HG02759 (cell line): Measurements from ENCODE around the gene NPHP1.
"Not testable (repeated sequence)": the region's sequence is repeated elsewhere in the genome, so short reads cannot be mapped to it uniquely, and the experiment has no call there.

Experiments used
- ATAC-seq: cut with Tn5 transposase; IDR thresholded peaks from one replicate; pipeline ENCODE4 v1.9.1; 2021; ENCODE audit warnings: mild to moderate bottlenecking, moderate library complexity; ENCODE audit not compliant: unreplicated experiment

Gene NPHP1

GRCh38 chr2:110198016-110198415, 6.8 kb downstream of the NPHP1 start:
- no peak for ATAC-seq

- no peak for ATAC-seq
Observed at GRCh38 chr2:110197452-110197851, 7.4 kb downstream of the NPHP1 start.

- not testable (repeated sequence) for ATAC-seq
Observed at GRCh38 chr2:110190169-110190568, 14.6 kb downstream of the NPHP1 start.

- ATAC-seq: no peak
Observed at GRCh38 chr2:110182449-110182848, 22.4 kb downstream of the NPHP1 start.

- no peak for ATAC-seq
Observed at GRCh38 chr2:110180036-110180435, 24.8 kb downstream of the NPHP1 start.

GRCh38 chr2:110173523-110173922, 31.3 kb downstream of the NPHP1 start:
- no peak for ATAC-seq

- no peak for ATAC-seq
Observed at GRCh38 chr2:110172506-110172905, 32.3 kb downstream of the NPHP1 start.

- ATAC-seq: no peak
Observed at GRCh38 chr2:110170102-110170501, 34.7 kb downstream of the NPHP1 start.

GRCh38 chr2:110167326-110168000, 37.4 kb downstream of the NPHP1 start:
- ATAC-seq: no peak

GRCh38 chr2:110166266-110166665, 38.5 kb downstream of the NPHP1 start:
- no peak for ATAC-seq

GRCh38 chr2:110157153-110157793, 47.5 kb downstream of the NPHP1 start:
- peak; percentile 58 for ATAC-seq

GRCh38 chr2:110154828-110155227, 50.0 kb downstream of the NPHP1 start:
- ATAC-seq: not testable (repeated sequence)

GRCh38 chr2:110154188-110154587, 50.6 kb downstream of the NPHP1 start:
- ATAC-seq: not testable (repeated sequence)

- no peak for ATAC-seq
Observed at GRCh38 chr2:110153416-110153815, 51.4 kb downstream of the NPHP1 start.

- no peak for ATAC-seq
Observed at GRCh38 chr2:110152943-110153342, 51.9 kb downstream of the NPHP1 start.

- ATAC-seq: no peak
Observed at GRCh38 chr2:110149330-110150220, 55.2 kb downstream of the NPHP1 start.

GRCh38 chr2:110146945-110147332, 57.9 kb downstream of the NPHP1 start:
- no peak for ATAC-seq

GRCh38 chr2:110146183-110146944, 58.4 kb downstream of the NPHP1 start:
- ATAC-seq: no peak

- no peak for ATAC-seq
Observed at GRCh38 chr2:110143982-110144381, 60.8 kb downstream of the NPHP1 start.

- no peak for ATAC-seq
Observed at GRCh38 chr2:110140401-110140800, 64.4 kb downstream of the NPHP1 start.

GRCh38 chr2:110134025-110134424, 70.8 kb downstream of the NPHP1 start:
- ATAC-seq: no peak
